K562 (cell line): ENCODE data around the gene APC2. TPM values are rescaled to one million over a fixed set of nuclear protein-coding genes. Genes with fewer than 3 reads are reported as not detected.
A peak's percentile ranks its signal among the peaks of the same experiment; 100 is the strongest.

Experiments
- ATAC-seq: fragments of 200-7000 bp; cut with Tn5 transposase; 3 replicates; pipeline ENCODE4 v1.9.1; 2020; ENCODE audit warnings: moderate library complexity
- BruUV-seq: library from RNA; stranded (reverse); fragments of 400-500 nt; replicated peaks from 2 replicates; lab custom pipeline; 2021; lab: Mats Ljungman, UMichigan
- CTCF ChIA-PET: fragments of 300-600 bp; formaldehyde crosslinking; extraction: SDS; loops from one replicate; lab custom pipeline; 2021; ENCODE audit warnings: low intra/inter-chr PET ratio; lab: Yijun Ruan, JAX
- POLR2A ChIA-PET: fragments of 300-600, 350-650 bp; sonication (Branson Sonifier 250); formaldehyde crosslinking; extraction: SDS; loops from one replicate; lab custom pipeline; 2021; ENCODE audit warnings: antibody characterized with exemption, inconsistent platforms; lab: Yijun Ruan, JAX
- DNase-seq, 4 experiments: peaks; one replicate each; pipeline versions ENCODE4 v3.0.0 to v3.0.0-alpha.2; 2011 to 2018; ENCODE audit warnings: low spot score in 3 of 4, mixed read lengths in 3 of 4; ENCODE audit errors: extremely low read depth in 1 of 4
- FAIRE-seq: peaks from 2 replicates; lab custom pipeline; 2011; peaks lifted over from hg19 to GRCh38; lab: Jason Lieb, UNC
- H2AFZ ChIP-seq: 2 replicates; pipeline ENCODE4 v1.6.0; 2011; ENCODE audit warnings: low read depth, low read length, control low read depth, inconsistent platforms
- H3K27ac ChIP-seq: fragments of 200-600 bp; 3 replicates; pipeline ENCODE4 v1.8.0; 2011; ENCODE audit warnings: low read depth, mild to moderate bottlenecking, control low read depth, inconsistent platforms, low read length, moderate library complexity, mixed read lengths; ENCODE audit errors: extremely low read depth
- H3K27me3 ChIP-seq, 2 experiments: fragments of 300-600 bp in 1 of 2; 2 replicates in 1 of 2; 3 replicates in 1 of 2; pipeline versions ENCODE4 v1.6.0 to v1.8.0; 2011; ENCODE audit warnings: inconsistent platforms in 2 of 2, low read length in 2 of 2, mild to moderate bottlenecking in 1 of 2, mixed read lengths in 1 of 2, moderate library complexity in 1 of 2; ENCODE audit not compliant: control insufficient read depth in 2 of 2, insufficient read depth in 2 of 2
- H3K36me3 ChIP-seq: fragments of 300-600 bp; 3 replicates; pipeline ENCODE4 v1.8.0; 2011; ENCODE audit warnings: mild to moderate bottlenecking, low read length, inconsistent platforms; ENCODE audit not compliant: control insufficient read depth, insufficient read depth
- H3K4me1 ChIP-seq, 2 experiments: fragments of 200-600 bp in 1 of 2; replicated peaks in 1 of 2; 2 replicates in 1 of 2; 3 replicates in 1 of 2; pipeline versions ENCODE4 v1.5.1 to v1.8.0; 2011; ENCODE audit warnings: inconsistent platforms in 2 of 2, low read length in 2 of 2, mild to moderate bottlenecking in 1 of 2, mixed read lengths in 1 of 2, moderate library complexity in 1 of 2; ENCODE audit not compliant: control insufficient read depth in 2 of 2, insufficient read depth in 2 of 2
- H3K4me2 ChIP-seq: 2 replicates; pipeline ENCODE4 v1.6.1; 2011; ENCODE audit warnings: low read length, control low read depth, inconsistent platforms, mixed read lengths; ENCODE audit not compliant: insufficient read depth
- H3K4me3 ChIP-seq: fragments of 200-600 bp; sonication (generic), shearing (Covaris generic); 2 replicates; pipeline ENCODE4 v1.5.1; 2016; ENCODE audit warnings: control low read depth, inconsistent platforms
- H3K79me2 ChIP-seq: fragments of 200-600 bp; 3 replicates; pipeline ENCODE4 v1.8.0; 2011; ENCODE audit warnings: low read length, inconsistent platforms; ENCODE audit not compliant: control insufficient read depth, insufficient read depth
- H3K9ac ChIP-seq, 2 experiments: 2 replicates each; pipeline versions ENCODE4 v1.6.0 to v1.6.1; 2011; ENCODE audit warnings: low read depth in 2 of 2, low read length in 2 of 2, control low read depth in 1 of 2, inconsistent platforms in 1 of 2, mild to moderate bottlenecking in 1 of 2, mixed read lengths in 1 of 2; ENCODE audit not compliant: insufficient read depth in 1 of 2
- H3K9me1 ChIP-seq: one replicate; pipeline ENCODE4 v1.6.0; 2011; ENCODE audit warnings: inconsistent platforms, mild to moderate bottlenecking, low read length, moderate library complexity; ENCODE audit not compliant: control insufficient read depth, insufficient read depth
- H3K9me3 ChIP-seq: replicated peaks from 2 replicates; pipeline ENCODE4 v1.5.1; 2011; ENCODE audit warnings: low read depth, low read length, inconsistent platforms; ENCODE audit not compliant: control insufficient read depth, insufficient read depth
- H4K20me1 ChIP-seq: replicated peaks from 2 replicates; pipeline ENCODE4 v1.6.1; 2011; ENCODE audit warnings: low read length, inconsistent platforms, mixed read lengths; ENCODE audit not compliant: control insufficient read depth, insufficient read depth
- BRD4 ChIP-seq: fragments of 200-600 bp; sonication (generic); IDR thresholded peaks from 2 replicates; pipeline ENCODE4 v1.6.1; 2017; ENCODE audit warnings: inconsistent platforms
- CTBP1 ChIP-seq: fragments of 450-650 bp; IDR thresholded peaks from 2 replicates; pipeline ENCODE4 v1.6.1; 2016; ENCODE audit warnings: borderline replicate concordance
- JUND ChIP-seq, 2 experiments: IDR thresholded peaks; 2 replicates in 1 of 2; 3 replicates in 1 of 2; pipeline ENCODE4 v1.6.1; 2011; ENCODE audit warnings: borderline replicate concordance in 2 of 2, low read depth in 2 of 2, low read length in 2 of 2, improper control_type of control experiment in 1 of 2, missing biosample characterization in 1 of 2, missing genetic modification characterization in 1 of 2, missing genetic modification reagents in 1 of 2
- L3MBTL2 ChIP-seq: fragments of 450-650 bp; IDR thresholded peaks from 2 replicates; pipeline ENCODE4 v1.6.1; 2016; ENCODE audit warnings: mild to moderate bottlenecking, moderate library complexity
- LARP7 ChIP-seq: fragments of 450-650 bp; IDR thresholded peaks from 2 replicates; pipeline ENCODE4 v1.6.1; 2016
- MAZ ChIP-seq, 2 experiments: fragments of 450-650 bp in 1 of 2; sonication (generic) in 1 of 2; formaldehyde crosslinking; IDR thresholded peaks in 1 of 2; conservative IDR thresholded peaks in 1 of 2; 2 replicates each; pipeline versions ENCODE4 v1.4.0 to v1.5.0; 2020; ENCODE audit warnings: mild to moderate bottlenecking in 1 of 2, missing genetic modification reagents in 1 of 2
- POLR2AphosphoS5 ChIP-seq: IDR thresholded peaks from 2 replicates; pipeline ENCODE4 v1.6.1; 2011; ENCODE audit warnings: mild to moderate bottlenecking, low read depth, low read length, moderate library complexity; ENCODE audit not compliant: control insufficient read depth, insufficient read depth
- PTBP1 ChIP-seq: fragments of 200-400 bp; formaldehyde crosslinking; IDR thresholded peaks from 2 replicates; pipeline ENCODE4 v1.6.1; 2017; ENCODE audit warnings: low read depth, low read length
- SMARCA5 ChIP-seq: fragments of 450-650 bp; IDR thresholded peaks from 2 replicates; pipeline ENCODE4 v1.6.1; 2016
- TRIM28 ChIP-seq: fragments of 450-650 bp; IDR thresholded peaks from 2 replicates; pipeline ENCODE4 v1.6.1; 2017
- ZNF668 ChIP-seq: fragments of 250-450 bp; sonication (Bioruptor Pico); IDR thresholded peaks from 2 replicates; pipeline ENCODE4 v1.8.0; 2022; ENCODE audit warnings: mild to moderate bottlenecking, inconsistent platforms
- WGBS: fragments of 100-300 bp; shearing (Covaris generic); methylation state at CpG from one replicate; pipeline ENCODE4 v1.1.6; 2016; ENCODE audit warnings: low coverage, mixed read lengths; ENCODE audit not compliant: insufficient coverage; ENCODE audit errors: missing lambda C conversion rate; 5-methylcytosine and 5-hydroxymethylcytosine counted together
- in situ Hi-C: fragments of 300-500 bp; cut with MboI; formaldehyde crosslinking; loops from 4 replicates; pipeline ENCODE4 v1.15.0; 2018; ENCODE audit warnings: inconsistent platforms, mixed read lengths
- intact Hi-C: fragments of 100-400 bp; cut with micrococcal nuclease; formaldehyde crosslinking; loops from 2 replicates; pipeline ENCODE4 v1.14.2; 2022
- polyA plus RNA-seq, 8 experiments: library from polyadenylated mRNA; depleted of rRNA in 4 of 8; stranded (reverse) in 5 of 8; unstranded in 3 of 8; fragments of >200 nt; fragmentation: Nextera tagmentation in 2 of 8; fragmentation: Illumina TruSeq in 1 of 8; extraction: Ambion mirVana in 2 of 8; extraction: Trizol in 1 of 8; gene quantifications; 2 replicates each; pipeline versions ENCODE4 v1.2.1 to v1.2.3, GENCODE V29; 2011 to 2014; ENCODE audit warnings: inconsistent platforms in 1 of 8, missing spikeins in 1 of 8
- total RNA-seq, 7 experiments: library from RNA; depleted of rRNA in 6 of 7; stranded (reverse); fragments of >200 nt in 6 of 7; fragmentation: Illumina TruSeq in 2 of 7; extraction: Trizol in 2 of 7; gene quantifications; 2 replicates each; pipeline versions ENCODE4 v1.2.1 to v1.2.3, GENCODE V29; 2011 to 2021; ENCODE audit warnings: low replicate concordance in 1 of 7
- TF ChIP-seq, protein P1 (sequence below): sonication (generic); formaldehyde crosslinking; IDR thresholded peaks from 2 replicates; pipeline ENCODE4 v1.8.0; 2023; ENCODE audit warnings: missing genetic modification reagents, mild to moderate bottlenecking, borderline replicate concordance

The APC2 gene
- total and polyA plus RNA-seq, 9 of the 15 experiments (the other 6 are each of a cell fraction or from before 2014, with no cell fraction given) = 0.01 to 0.40 (median 0.05) TPM; not detected in 3

DNA sequence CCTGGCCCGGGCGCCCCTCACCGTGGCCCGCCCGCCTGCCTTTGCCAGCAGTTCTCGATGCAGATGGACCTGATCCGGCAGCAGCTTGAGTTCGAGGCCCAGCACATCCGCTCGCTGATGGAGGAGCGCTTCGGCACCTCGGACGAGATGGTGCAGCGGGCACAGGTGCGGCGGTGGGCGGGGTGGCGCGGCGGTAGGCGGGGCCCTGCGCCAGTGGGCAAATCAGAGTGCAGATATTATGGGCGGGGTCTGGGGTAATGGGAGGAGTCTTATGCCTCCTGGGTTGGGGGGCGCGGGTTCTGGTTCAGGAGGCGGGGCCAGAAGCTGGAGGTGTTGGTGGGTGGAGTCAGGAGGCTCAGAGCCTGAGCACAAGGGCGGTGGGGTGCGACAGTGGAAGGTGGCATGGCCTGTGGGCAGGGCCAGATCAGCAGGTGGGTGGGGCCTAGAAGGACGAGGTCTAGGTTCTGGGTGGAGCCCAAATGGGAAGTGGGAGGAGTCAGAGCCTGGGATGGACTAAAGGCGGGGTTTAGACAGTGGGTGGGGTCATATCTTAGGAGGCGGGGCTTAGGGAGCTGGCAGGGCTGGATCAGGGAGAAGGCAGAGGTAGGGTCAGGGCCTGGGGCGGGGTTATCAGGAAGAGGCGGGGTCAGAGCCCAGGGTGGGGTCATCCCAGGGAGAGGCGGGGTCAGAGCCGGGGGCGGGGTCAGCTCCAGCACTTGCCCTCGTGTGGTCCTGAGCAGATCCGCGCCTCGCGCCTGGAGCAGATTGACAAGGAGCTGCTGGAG is 5.6 kb downstream of the APC2 start:
- no peaks in the 10 kb centered on the region for H3K9me3 ChIP-seq
- H3K27me3 ChIP-seq = peaks cover 0 to 9% of the 10 kb centered on the region in 2 experiments; a peak in 1 of 5 replicates
- peak overlapping the region in 1 of 2 experiments; percentile 82; a peak in 2 of 4 replicates for H3K9ac ChIP-seq
- ChIA-PET POLR2A (interaction anchor here (0.6 to 3.1 kb wide), 13 partner anchors 9 to 327 kb away, joined by 3 to 10 read pairs (median 6); no protein-coding TSS in a partner anchor), CTCF (no interaction called here)
- peaks cover 7% of the 10 kb centered on the region for H3K9me1 ChIP-seq
- no TSS peak for BruUV-seq
- H4K20me1 ChIP-seq = peaks cover 26% of the 10 kb centered on the region
- peak overlapping the region; percentile 84 for H3K4me2 ChIP-seq
- H3K4me3 ChIP-seq = peak overlapping the region; percentile 39
- in situ Hi-C loops = loop anchor here (5.0 kb wide), 1 partner anchor 52 kb away; no protein-coding TSS in a partner anchor
- FAIRE-seq (peak; percentile 99), ATAC-seq (peak; percentile 92), DNase-seq (peak; percentile 92 to 98 (median 97))
- peak overlapping the region; percentile 92 for H2AFZ ChIP-seq
- no peaks in the 10 kb centered on the region for H3K79me2 ChIP-seq
- intact Hi-C loops = loop anchor here (5.0 kb wide), 1 partner anchor 57 kb away; the partner anchor contains the start of gene ADAMTSL5
- 3% methylated on average over 23 of the region's 42 CpGs for WGBS
- H3K4me1 ChIP-seq = peaks cover 5 to 73% of the 10 kb centered on the region in 2 experiments; a peak in 4 of 5 replicates
- no peak overlapping the region for H3K27ac ChIP-seq
- peaks cover 6% of the 10 kb centered on the region; the same call in 1 of the 3 replicates for H3K36me3 ChIP-seq
- TF ChIP-seq PTBP1 = peak; percentile 69; the same call in 1 of the 2 replicates
- 0 out of 2 replicates have a peak, but pooled peaks have one; percentile 26 for TF ChIP-seq LARP7
- no peak for TF ChIP-seq BRD4
- no peak for TF ChIP-seq SMARCA5
- TF ChIP-seq POLR2AphosphoS5 = 0 out of 2 replicates have a peak, but pooled peaks have one; percentile 29
- no peak for TF ChIP-seq ZNF668 (CRISPR knock-in tag)
- peak; percentile 62; the same call in 1 of the 2 replicates for TF ChIP-seq CTBP1
- TF ChIP-seq, protein P1, sequence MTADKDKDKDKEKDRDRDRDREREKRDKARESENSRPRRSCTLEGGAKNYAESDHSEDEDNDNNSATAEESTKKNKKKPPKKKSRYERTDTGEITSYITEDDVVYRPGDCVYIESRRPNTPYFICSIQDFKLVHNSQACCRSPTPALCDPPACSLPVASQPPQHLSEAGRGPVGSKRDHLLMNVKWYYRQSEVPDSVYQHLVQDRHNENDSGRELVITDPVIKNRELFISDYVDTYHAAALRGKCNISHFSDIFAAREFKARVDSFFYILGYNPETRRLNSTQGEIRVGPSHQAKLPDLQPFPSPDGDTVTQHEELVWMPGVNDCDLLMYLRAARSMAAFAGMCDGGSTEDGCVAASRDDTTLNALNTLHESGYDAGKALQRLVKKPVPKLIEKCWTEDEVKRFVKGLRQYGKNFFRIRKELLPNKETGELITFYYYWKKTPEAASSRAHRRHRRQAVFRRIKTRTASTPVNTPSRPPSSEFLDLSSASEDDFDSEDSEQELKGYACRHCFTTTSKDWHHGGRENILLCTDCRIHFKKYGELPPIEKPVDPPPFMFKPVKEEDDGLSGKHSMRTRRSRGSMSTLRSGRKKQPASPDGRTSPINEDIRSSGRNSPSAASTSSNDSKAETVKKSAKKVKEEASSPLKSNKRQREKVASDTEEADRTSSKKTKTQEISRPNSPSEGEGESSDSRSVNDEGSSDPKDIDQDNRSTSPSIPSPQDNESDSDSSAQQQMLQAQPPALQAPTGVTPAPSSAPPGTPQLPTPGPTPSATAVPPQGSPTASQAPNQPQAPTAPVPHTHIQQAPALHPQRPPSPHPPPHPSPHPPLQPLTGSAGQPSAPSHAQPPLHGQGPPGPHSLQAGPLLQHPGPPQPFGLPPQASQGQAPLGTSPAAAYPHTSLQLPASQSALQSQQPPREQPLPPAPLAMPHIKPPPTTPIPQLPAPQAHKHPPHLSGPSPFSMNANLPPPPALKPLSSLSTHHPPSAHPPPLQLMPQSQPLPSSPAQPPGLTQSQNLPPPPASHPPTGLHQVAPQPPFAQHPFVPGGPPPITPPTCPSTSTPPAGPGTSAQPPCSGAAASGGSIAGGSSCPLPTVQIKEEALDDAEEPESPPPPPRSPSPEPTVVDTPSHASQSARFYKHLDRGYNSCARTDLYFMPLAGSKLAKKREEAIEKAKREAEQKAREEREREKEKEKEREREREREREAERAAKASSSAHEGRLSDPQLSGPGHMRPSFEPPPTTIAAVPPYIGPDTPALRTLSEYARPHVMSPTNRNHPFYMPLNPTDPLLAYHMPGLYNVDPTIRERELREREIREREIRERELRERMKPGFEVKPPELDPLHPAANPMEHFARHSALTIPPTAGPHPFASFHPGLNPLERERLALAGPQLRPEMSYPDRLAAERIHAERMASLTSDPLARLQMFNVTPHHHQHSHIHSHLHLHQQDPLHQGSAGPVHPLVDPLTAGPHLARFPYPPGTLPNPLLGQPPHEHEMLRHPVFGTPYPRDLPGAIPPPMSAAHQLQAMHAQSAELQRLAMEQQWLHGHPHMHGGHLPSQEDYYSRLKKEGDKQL (CRISPR knock-in tag) = no peak; the same call in 1 of the 2 replicates
- peak; percentile 29 to 40; a peak in 2 of 4 replicates for TF ChIP-seq MAZ (CRISPR knock-in tag; conservative IDR thresholded peaks at IDR 0.05 in 1 of 2, IDR thresholded peaks at IDR 0.05 in 1 of 2)
- peak; percentile 6; the same call in 1 of the 2 replicates for TF ChIP-seq JUND (IDR thresholded peaks at IDR 0.05; ENCODE audit: borderline replicate concordance, low read depth, low read length)
- TF ChIP-seq JUND (tag; IDR thresholded peaks at IDR 0.05; ENCODE audit: borderline replicate concordance, low read depth, low read length) = no peak; the same call in 2 of the 3 replicates
- TF ChIP-seq TRIM28 = no peak
- peak; percentile 87 for TF ChIP-seq L3MBTL2
